Measurements from ENCODE around the gene FILIP1L. TPM values are rescaled to one million over a fixed set of nuclear protein-coding genes. Genes with fewer than 3 reads are reported as not detected.

Gene FILIP1L
- total RNA-seq, 1 experiment from 2014 or later, result 0.07 TPM

DNA sequence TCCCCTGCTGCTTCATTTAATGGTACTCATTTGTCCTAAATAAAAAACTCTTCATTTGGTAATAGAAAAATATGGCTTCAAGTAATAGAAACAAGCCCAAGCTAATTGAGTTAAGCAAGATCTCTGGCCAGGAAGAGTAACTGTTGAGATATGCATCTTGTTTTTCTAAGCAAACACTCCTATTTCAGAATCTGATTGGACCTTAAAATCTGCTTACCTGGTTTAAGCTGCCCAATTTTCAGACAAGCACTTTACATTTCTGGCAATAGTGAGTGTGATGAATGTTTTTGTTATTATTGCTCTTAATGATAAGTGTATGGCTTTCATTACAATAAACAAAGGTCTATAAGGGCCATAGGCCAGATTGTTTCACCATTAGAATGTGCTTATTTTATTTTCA is 210.4 kb downstream of the FILIP1L start:
- Histone ChIP-seq H4K91ac (ENCODE audit: insufficient read length, low read depth, low read length) (no peak overlapping the region), H4K20me1 (ENCODE audit: control insufficient read depth, insufficient read depth, insufficient read length) (no peaks in the 10 kb centered on the region), H2BK5ac (ENCODE audit: insufficient read length, low read length) (no peak overlapping the region), H2AFZ (ENCODE audit: low read length) (no peak overlapping the region), H3K4me2 (ENCODE audit: insufficient read depth, insufficient read length, low read length) (no peak overlapping the region), H2AK5ac (ENCODE audit: insufficient read length, low read length) (no peak overlapping the region), H2BK12ac (ENCODE audit: insufficient read length, low read depth, low read length) (no peak overlapping the region), H4K5ac (ENCODE audit: insufficient read length, low read depth, low read length) (no peak overlapping the region), H3K9me3 (ENCODE audit: control insufficient read depth, low read depth, low read length) (no peaks in the 10 kb centered on the region), H3K56ac (ENCODE audit: insufficient read length, low read depth, low read length) (no peak overlapping the region), H3K79me1 (ENCODE audit: insufficient read depth, low read depth, low read length, poor library complexity, severe bottlenecking) (no peaks in the 10 kb centered on the region), H3K27ac (ENCODE audit: insufficient read length, low read depth, low read length) (no peak overlapping the region), H3K4ac (ENCODE audit: low read depth, low read length) (no peak overlapping the region), H3K18ac (ENCODE audit: insufficient read length, low read depth, low read length) (no peak overlapping the region), H3K23me2 (ENCODE audit: insufficient read length, low read depth, low read length, poor library complexity, severe bottlenecking) (no peaks in the 10 kb centered on the region), H3K14ac (ENCODE audit: insufficient read depth, low read length) (no peak overlapping the region), H3K79me2 (ENCODE audit: insufficient read depth, low read length) (no peaks in the 10 kb centered on the region), H3K9ac (ENCODE audit: extremely low read depth, insufficient read length, low read length) (no peak overlapping the region), H3K23ac (ENCODE audit: insufficient read length, low read depth, low read length) (no peak overlapping the region), H3T11ph (ENCODE audit: low read length) (no peak overlapping the region), H2BK120ac (ENCODE audit: low read depth, low read length, poor library complexity, severe bottlenecking) (no peak overlapping the region), H2BK15ac (ENCODE audit: low read depth, low read length) (no peak overlapping the region), H4K8ac (replicated peaks; ENCODE audit: insufficient read length, low read depth, low read length) (no peak overlapping the region), H3K27me3 (ENCODE audit: insufficient read depth, low read length) (no peaks in the 10 kb centered on the region), H3K4me1 (ENCODE audit: insufficient read depth, low read length) (no peaks in the 10 kb centered on the region; the same call in 1 of the 2 replicates), H2BK20ac (ENCODE audit: low read depth, low read length, poor library complexity, severe bottlenecking) (no peak overlapping the region)
- H3K36me3 Mint-ChIP-seq (ENCODE audit: insufficient read depth in 1 of 3, low read depth in 3 of 3), result no peaks in the 10 kb centered on the region
- H3K9me3 Mint-ChIP-seq, result no peaks in the 10 kb centered on the region
- no peak for DNase-seq
- H3K4me1 Mint-ChIP-seq, result peaks cover 0 to 12% of the 10 kb centered on the region in 2 experiments; a peak in 1 of 4 replicates
- TF ChIP-seq, protein P1, sequence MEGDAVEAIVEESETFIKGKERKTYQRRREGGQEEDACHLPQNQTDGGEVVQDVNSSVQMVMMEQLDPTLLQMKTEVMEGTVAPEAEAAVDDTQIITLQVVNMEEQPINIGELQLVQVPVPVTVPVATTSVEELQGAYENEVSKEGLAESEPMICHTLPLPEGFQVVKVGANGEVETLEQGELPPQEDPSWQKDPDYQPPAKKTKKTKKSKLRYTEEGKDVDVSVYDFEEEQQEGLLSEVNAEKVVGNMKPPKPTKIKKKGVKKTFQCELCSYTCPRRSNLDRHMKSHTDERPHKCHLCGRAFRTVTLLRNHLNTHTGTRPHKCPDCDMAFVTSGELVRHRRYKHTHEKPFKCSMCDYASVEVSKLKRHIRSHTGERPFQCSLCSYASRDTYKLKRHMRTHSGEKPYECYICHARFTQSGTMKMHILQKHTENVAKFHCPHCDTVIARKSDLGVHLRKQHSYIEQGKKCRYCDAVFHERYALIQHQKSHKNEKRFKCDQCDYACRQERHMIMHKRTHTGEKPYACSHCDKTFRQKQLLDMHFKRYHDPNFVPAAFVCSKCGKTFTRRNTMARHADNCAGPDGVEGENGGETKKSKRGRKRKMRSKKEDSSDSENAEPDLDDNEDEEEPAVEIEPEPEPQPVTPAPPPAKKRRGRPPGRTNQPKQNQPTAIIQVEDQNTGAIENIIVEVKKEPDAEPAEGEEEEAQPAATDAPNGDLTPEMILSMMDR (conservative IDR thresholded peaks at IDR 0.05), result no peak
- H3K27ac Mint-ChIP-seq, result no peak overlapping the region
- H3K4me3 Mint-ChIP-seq, result no peak overlapping the region
- no peaks in the 10 kb centered on the region for H3K27me3 Mint-ChIP-seq (ENCODE audit: low read depth)
